Amygdala (tissue), 56 donors: ENCODE measurements around the gene MTSS2.
"Not testable (repeated sequence)": the region's sequence is repeated elsewhere in the genome, so short reads cannot be mapped to it uniquely, and the experiment has no call there.

Experiments used
- DNase-seq, 56 donors: peaks; one replicate each; lab custom pipeline; 2025; lab: John Stamatoyannopoulos, UW

Gene MTSS2

DNA sequence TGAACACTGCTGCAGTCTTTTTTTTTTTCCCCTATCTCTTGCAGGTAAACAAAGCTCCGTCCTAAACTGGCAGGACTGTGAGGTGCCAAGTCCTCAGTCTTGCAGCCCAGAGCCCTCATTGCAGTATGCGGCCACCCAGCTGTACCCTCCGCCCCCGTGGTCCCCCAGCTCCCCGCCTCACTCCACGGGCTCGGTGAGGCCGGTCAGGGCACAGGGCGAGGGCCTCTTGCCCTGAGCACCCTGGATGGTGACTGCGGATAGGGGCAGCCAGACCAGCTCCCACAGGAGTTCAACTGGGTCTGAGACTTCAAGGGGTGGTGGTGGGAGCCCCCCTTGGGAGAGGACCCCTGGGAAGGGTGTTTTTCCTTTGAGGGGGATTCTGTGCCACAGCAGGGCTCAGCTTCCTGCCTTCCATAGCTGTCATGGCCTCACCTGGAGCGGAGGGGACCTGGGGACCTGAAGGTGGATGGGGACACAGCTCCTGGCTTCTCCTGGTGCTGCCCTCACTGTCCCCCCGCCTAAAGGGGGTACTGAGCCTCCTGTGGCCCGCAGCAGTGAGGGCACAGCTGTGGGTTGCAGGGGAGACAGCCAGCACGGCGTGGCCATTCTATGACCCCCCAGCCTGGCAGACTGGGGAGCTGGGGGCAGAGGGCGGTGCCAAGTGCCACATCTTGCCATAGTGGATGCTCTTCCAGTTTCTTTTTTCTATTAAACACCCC, 25.7 kb downstream of the MTSS2 start:
- DNase-seq = no peak

- no peak for DNase-seq
Observed at GRCh38 chr16:70659546-70659945, 26.3 kb downstream of the MTSS2 start.

DNA sequence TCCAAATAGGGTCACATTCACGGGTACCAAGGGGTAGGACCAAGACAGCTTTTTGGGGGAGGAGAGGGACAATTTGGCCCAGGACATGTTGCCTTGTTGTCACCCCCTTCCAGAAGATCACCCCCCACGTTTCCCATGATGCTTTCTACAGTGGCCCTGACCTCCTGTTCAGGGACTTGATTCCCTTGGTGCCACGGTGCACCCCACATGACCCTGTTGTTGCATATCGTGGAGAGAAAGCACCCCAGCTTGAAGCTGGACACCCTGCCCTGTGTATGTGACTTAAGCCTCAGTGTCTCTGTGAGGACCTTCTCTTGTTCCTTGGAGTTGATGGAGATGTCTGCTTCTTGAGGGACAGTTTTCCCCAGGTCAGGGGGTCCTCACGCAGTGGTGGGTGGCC, 26.9 kb downstream of the MTSS2 start:
- DNase-seq = no peak

GRCh38 chr16:70657956-70658355, 27.9 kb downstream of the MTSS2 start:
- no peak for DNase-seq

GRCh38 chr16:70656712-70657263, 29.1 kb downstream of the MTSS2 start:
- no peak for DNase-seq

DNA sequence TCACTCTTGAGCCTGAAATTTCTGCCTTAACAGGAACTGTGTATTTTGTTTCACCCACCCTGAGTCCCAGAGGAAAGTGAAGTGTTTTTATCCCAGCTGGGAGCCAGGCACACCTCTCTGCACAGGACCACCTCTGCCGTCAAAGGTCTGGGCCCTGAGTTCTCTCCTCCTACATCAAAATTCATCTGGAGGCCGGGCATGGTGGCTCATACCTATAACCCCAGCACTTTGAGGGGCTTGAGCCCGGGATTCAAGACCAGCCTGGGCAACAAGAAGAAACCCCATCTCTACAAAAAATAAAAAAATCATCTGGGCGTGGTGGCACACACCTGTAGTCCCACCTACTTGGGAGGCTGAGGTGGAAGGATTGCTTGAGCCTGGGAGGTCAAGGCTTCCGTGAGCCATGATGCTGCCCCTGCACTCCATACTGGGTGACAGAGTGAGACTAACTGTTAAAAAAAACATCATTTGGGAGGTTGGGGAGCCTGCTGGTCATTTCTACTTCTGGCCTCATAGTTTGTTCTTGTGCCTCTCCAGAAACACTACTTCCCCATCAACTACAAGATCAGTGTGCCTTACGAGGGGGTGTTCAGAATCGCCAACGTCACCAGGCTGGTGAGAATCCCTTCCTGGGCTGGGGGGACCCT, 29.7 kb downstream of the MTSS2 start:
- DNase-seq = no peak

GRCh38 chr16:70653809-70654771, 31.8 kb downstream of the MTSS2 start:
- peak in 48 of 56 donors; percentile 23 to 91 (median 58) for DNase-seq

- no peak for DNase-seq
Observed at GRCh38 chr16:70653406-70653805, 32.4 kb downstream of the MTSS2 start.

GRCh38 chr16:70652322-70652721, 33.5 kb downstream of the MTSS2 start:
- no peak for DNase-seq

- no peak for DNase-seq
Observed at GRCh38 chr16:70651524-70651923, 34.3 kb downstream of the MTSS2 start.

GRCh38 chr16:70650216-70650615, 35.6 kb downstream of the MTSS2 start:
- no peak for DNase-seq

GRCh38 chr16:70649300-70649699, 36.6 kb downstream of the MTSS2 start:
- DNase-seq = no peak

DNA sequence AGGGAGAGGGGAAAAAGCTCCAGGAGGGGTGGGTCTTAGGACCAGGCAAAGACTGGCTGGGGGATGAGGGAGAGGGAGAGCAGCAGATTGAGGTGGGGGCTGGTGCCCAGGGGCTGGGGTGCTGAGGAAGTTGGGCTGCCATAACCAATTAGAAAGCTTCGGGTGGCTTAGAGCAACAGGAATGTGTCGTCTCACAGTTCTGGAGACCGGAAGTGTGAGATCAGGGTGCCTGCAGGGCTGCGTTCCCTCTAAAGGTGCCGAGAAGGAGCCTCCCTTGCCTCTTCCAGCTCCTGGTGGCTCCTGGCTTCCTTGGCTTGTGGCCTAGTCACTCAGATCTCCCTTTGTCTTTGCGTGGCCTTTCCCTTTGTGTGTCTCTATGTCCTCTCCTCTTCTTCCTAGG, 37.2 kb downstream of the MTSS2 start:
- DNase-seq = no peak

GRCh38 chr16:70647441-70648359, 38.2 kb downstream of the MTSS2 start:
- peak in 5 of 56 donors; percentile 20 to 30 (median 29) for DNase-seq

DNA sequence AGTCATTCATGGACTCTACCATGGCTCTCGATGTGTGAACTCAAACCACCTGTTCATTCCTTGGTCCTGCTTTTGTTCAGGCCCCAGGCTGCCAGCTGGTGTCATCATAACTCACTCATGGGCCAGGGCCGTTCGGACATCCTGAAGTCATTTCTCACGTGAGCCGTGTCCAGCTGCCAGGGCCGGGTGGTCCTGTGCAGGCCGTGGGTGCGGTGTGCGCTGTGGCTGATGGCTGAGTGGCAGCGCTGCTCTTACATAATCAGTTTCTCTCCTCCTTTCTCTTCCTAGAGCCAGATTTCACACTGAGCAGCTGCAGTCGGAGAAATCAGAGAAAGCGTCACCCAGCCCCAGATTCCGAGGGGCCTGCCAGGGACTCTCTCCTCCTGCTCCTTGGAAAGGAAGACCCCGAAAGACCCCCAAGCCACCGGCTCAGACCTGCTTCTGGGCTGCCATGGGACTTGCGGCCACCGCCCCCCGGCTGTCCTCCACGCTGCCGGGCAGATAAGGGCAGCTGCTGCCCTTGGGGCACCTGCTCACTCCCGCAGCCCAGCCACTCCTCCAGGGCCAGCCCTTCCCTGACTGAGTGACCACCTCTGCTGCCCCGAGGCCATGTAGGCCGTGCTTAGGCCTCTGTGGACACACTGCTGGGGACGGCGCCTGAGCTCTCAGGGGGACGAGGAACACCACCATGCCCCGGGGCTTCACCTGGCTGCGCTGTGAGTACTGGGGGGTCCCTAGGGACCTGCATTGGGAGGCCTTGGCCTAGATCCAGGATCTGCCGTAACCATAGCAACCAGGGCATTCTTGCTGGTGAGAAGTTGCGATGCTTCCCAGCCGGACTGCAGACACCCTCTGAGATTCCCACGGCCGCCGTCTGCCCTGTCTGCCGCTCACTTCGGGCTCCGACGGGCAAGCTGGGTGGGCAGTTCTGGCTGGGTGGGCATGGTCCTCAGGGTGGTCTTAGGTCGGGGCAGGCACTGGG, 39.3 kb downstream of the MTSS2 start, which contains the start of gene IL34:
Gene IL34 (plus strand): TSS at position 300 of the 982 bp plus-strand sequence. CDS start 389 bp downstream, at position 689.
- DNase-seq = peak in 10 of 56 donors; percentile 28 to 50 (median 38)

- DNase-seq = no peak
Observed at GRCh38 chr16:70644763-70645597, 40.9 kb downstream of the MTSS2 start.

GRCh38 chr16:70643264-70643663, 42.6 kb downstream of the MTSS2 start:
- DNase-seq = not testable (repeated sequence)
